ENCODE measurements around the gene RABGAP1L. TPM values are rescaled to one million over a fixed set of nuclear protein-coding genes. Genes with fewer than 3 reads are reported as not detected.

RABGAP1L gene
- total and polyA plus RNA-seq, 2 of the 8 experiments (the other 6 are each of a cell fraction or from before 2014, with no cell fraction given): 33.3 to 156 TPM

- no peak for TF ChIP-seq HDAC6 (IDR thresholded peaks at IDR 0.05; ENCODE audit: low read depth, low read length)
- TF ChIP-seq SIN3A (conservative IDR thresholded peaks at IDR 0.05 in 1 of 2, IDR thresholded peaks at IDR 0.05 in 1 of 2; ENCODE audit: low read depth in 1 of 2, low read length in 2 of 2): no peak
- TF ChIP-seq SP4 (IDR thresholded peaks at IDR 0.05; ENCODE audit: low read length): no peak
- no peak for TF ChIP-seq MAFK (IDR thresholded peaks at IDR 0.05; ENCODE audit: low read depth, low read length)
- TF ChIP-seq CHD1 (IDR thresholded peaks at IDR 0.05; ENCODE audit: low read depth, low read length): no peak
- TF ChIP-seq ASH2L (IDR thresholded peaks at IDR 0.05; ENCODE audit: low read length): no peak
- H3K23ac ChIP-seq (ENCODE audit: insufficient read length): no peak overlapping the region
- no peak overlapping the region for H3K4me3 ChIP-seq (ENCODE audit: extremely low read depth in 1 of 4, insufficient read depth in 2 of 4, low read depth in 3 of 4, low read length in 4 of 4)
- H3K27me3 ChIP-seq (replicated peaks in 1 of 4; ENCODE audit: control insufficient read depth in 3 of 4, extremely low read depth in 1 of 4, insufficient read depth in 3 of 4, low read length in 3 of 4): no peaks in the 10 kb centered on the region
- no peak overlapping the region for H3K9ac ChIP-seq (replicated peaks in 1 of 4; ENCODE audit: extremely low read depth in 1 of 4, low read depth in 3 of 4, low read length in 3 of 4)
- FAIRE-seq (no peak), DNase-seq (ENCODE audit: low read depth in 1 of 2, low spot score in 2 of 2) (no peak)
- 91% methylated on average over 4 of the region's 4 CpGs; no CpG with 5 or more reads in 1 of the 2 experiments for WGBS, 2 experiments (ENCODE audit: extremely low coverage in 1 of 2, insufficient coverage in 1 of 2, insufficient read length in 1 of 2, insufficient replicate concordance in 2 of 2, low coverage in 1 of 2, low lambda C conversion rate in 2 of 2, missing lambda C conversion rate in 1 of 2)
- no peak overlapping the region for H4K91ac ChIP-seq (replicated peaks; ENCODE audit: insufficient read length, low read length)
- no peaks in the 10 kb centered on the region for H4K20me1 ChIP-seq (replicated peaks in 1 of 2; ENCODE audit: control insufficient read depth in 1 of 2, insufficient read depth in 2 of 2, low read length in 2 of 2)
- H3K4ac ChIP-seq (replicated peaks; ENCODE audit: insufficient read length, low read depth, low read length): no peak overlapping the region
- H3K9me3 ChIP-seq (ENCODE audit: insufficient read depth in 2 of 2, low read depth in 1 of 2, low read length in 1 of 2): no peaks in the 10 kb centered on the region
- no peak overlapping the region for H4K5ac ChIP-seq (ENCODE audit: insufficient read length, low read depth, low read length)
- H2BK20ac ChIP-seq (ENCODE audit: low read length): no peak overlapping the region
- H2BK5ac ChIP-seq (ENCODE audit: low read depth, low read length): no peak overlapping the region
- H3K79me1 ChIP-seq (ENCODE audit: low read depth, low read length): no peaks in the 10 kb centered on the region
- no peak overlapping the region for H3K18ac ChIP-seq (ENCODE audit: extremely low read depth, low read length)
- no peak overlapping the region for H3K27ac ChIP-seq (ENCODE audit: low read depth, low read length)
- no peaks in the 10 kb centered on the region for H3K79me2 ChIP-seq (ENCODE audit: control insufficient read depth in 1 of 2, insufficient read depth in 2 of 2, low read length in 2 of 2)
- ChIA-PET POLR2A (ENCODE audit: partially characterized antibody) (no interaction called here), CTCF (ENCODE audit: partially characterized antibody) (interaction anchor here (0.7 to 1.3 kb wide), 2 partner anchors 19 to 131 kb away, joined by 4 to 6 read pairs; no protein-coding TSS in a partner anchor)
- no peak overlapping the region for H3K4me2 ChIP-seq (ENCODE audit: insufficient read depth in 1 of 2, low read depth in 2 of 2, low read length in 2 of 2)
- no peak overlapping the region for H2AFZ ChIP-seq (ENCODE audit: low read length)
- H2AK5ac ChIP-seq (ENCODE audit: low read depth, low read length): no peak overlapping the region
- H3K4me1 ChIP-seq (replicated peaks in 1 of 4; ENCODE audit: control insufficient read depth in 3 of 4, insufficient read depth in 4 of 4, low read length in 3 of 4): no peaks in the 10 kb centered on the region
- no peak overlapping the region for H2BK12ac ChIP-seq (ENCODE audit: low read depth, low read length)
- H4K8ac ChIP-seq (ENCODE audit: extremely low read depth, insufficient read depth, low read length): no peak overlapping the region
- H2BK15ac ChIP-seq (ENCODE audit: low read length): no peak overlapping the region
- no peaks in the 10 kb centered on the region for H3K23me2 ChIP-seq (ENCODE audit: low read depth, low read length)
- H3K36me3 ChIP-seq (ENCODE audit: control insufficient read depth in 2 of 4, insufficient read depth in 4 of 4, low read length in 3 of 4): no peaks in the 10 kb centered on the region
- H2BK120ac ChIP-seq (replicated peaks; ENCODE audit: low read depth, low read length): no peak overlapping the region
- no peak overlapping the region for H3K14ac ChIP-seq (ENCODE audit: insufficient read length)
- H3K56ac ChIP-seq (replicated peaks; ENCODE audit: insufficient read length, low read depth, low read length): no peak overlapping the region
These were observed 234.6 kb downstream of the RABGAP1L start for GRCh38 chr1:174393885-174394284.

All from H1 (cell line).